AG10803 (cell line): ENCODE data around the gene SLC12A2.

Experiments used
- DNase-seq: peaks from one replicate; pipeline ENCODE4 v3.0.0; 2010; ENCODE audit warnings: low read depth
- H3K4me3 ChIP-seq: 2 replicates; pipeline ENCODE4 v1.5.1; 2011; ENCODE audit warnings: mild to moderate bottlenecking, low read length, control low read depth
- TF ChIP-seq, protein P1 (sequence below): conservative IDR thresholded peaks from 2 replicates; pipeline ENCODE4 v1.5.1; 2011; ENCODE audit warnings: mild to moderate bottlenecking, low read length, control low read depth, inconsistent platforms

The SLC12A2 gene

DNA sequence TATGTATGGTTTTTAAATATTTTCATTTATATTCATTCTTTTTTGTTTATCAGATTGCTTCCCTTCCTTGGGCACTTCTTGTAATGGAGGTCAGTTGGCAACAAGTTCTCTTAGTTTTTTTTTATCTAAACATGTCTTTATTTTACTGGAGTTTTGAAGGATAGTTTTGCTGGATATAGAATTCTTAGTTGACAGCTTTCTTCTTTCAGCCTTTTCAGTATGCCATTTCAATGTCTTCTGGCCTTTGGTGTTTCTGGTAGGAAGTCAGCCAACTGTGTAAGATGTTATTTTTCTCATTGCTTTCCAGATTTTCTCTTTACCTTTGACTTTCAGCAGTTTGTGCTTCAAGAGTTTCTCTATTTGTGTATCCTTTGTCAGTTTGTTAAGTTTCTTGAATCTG, 14.2 kb downstream of the SLC12A2 start:
- DNase-seq, result no peak
- TF ChIP-seq, protein P1, sequence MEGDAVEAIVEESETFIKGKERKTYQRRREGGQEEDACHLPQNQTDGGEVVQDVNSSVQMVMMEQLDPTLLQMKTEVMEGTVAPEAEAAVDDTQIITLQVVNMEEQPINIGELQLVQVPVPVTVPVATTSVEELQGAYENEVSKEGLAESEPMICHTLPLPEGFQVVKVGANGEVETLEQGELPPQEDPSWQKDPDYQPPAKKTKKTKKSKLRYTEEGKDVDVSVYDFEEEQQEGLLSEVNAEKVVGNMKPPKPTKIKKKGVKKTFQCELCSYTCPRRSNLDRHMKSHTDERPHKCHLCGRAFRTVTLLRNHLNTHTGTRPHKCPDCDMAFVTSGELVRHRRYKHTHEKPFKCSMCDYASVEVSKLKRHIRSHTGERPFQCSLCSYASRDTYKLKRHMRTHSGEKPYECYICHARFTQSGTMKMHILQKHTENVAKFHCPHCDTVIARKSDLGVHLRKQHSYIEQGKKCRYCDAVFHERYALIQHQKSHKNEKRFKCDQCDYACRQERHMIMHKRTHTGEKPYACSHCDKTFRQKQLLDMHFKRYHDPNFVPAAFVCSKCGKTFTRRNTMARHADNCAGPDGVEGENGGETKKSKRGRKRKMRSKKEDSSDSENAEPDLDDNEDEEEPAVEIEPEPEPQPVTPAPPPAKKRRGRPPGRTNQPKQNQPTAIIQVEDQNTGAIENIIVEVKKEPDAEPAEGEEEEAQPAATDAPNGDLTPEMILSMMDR, result no peak
- no peak overlapping the region for H3K4me3 ChIP-seq

DNA sequence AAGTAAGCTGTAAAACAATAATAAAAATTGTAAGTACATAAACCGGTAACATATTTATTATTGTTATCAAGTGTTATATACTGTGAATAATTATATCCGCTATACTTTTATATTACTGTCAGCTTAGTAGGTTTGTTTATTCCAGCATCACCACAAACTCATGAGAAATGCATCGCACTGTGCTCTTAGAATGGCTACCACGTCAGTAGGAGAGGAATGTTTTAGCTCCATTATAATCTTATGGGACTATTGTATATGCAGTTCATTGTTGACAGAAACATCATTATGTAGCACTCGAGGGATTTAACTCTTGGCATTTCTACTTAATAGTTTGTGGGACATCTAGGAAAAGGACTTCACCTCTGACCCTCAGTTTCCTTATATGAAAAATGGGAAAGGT, 16.4 kb downstream of the SLC12A2 start:
- TF ChIP-seq, protein P1, result no peak
- no peak for DNase-seq
- H3K4me3 ChIP-seq, result no peak overlapping the region

DNA sequence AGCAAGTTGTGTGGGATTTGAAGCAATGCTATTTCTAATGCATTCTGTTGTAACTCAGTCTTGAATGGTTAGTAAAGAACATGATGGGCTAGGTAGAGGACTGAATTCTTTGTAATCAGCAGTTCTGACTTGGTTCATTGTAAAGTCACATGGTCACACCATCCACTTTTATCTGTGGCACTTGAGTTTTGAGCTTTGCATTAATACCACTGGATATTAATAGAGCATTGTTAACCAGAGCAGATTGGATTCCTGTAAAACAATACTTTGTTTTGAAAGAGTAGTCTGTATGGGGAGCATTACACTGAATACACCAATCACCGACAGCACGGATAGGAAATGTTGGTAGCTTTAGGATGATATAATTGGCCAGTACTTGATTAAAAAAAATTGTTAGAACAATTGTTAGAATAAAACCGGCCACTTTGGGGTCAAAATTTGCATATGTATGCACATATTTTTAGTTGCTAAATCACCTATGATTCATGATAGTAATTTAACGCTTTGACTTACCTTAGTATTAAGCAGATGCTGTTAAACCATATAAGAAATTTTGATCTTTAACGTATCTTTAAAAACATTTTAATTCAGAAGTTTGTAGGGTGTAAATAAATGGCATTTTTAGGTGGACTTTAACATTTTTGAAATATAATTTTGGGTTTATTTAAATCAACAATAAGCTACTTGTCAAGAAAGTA, 17.4 kb downstream of the SLC12A2 start:
- TF ChIP-seq, protein P1, result no peak
- no peak for DNase-seq
- H3K4me3 ChIP-seq, result no peak overlapping the region

DNA sequence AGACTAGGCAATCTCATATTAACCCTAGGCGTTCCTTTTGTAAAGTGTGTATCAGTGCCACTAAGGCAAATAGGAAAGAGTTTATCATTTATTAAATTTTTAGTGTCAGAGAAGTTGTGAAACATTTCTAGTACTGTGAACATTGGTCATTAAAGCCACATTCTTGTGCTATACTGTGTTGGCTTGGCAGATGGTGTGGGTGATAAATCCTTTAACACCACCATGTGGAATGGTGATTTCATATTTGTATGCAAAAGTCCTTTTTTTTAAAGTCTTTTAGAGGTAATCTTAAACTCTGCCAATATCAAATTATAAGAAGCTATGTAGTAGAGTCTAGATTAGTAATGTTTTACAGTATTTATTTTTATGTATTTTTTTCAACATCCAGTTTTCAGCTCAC, 18.1 kb downstream of the SLC12A2 start:
- no peak overlapping the region for H3K4me3 ChIP-seq
- peak; percentile 90 for DNase-seq
- TF ChIP-seq, protein P1, result no peak

DNA sequence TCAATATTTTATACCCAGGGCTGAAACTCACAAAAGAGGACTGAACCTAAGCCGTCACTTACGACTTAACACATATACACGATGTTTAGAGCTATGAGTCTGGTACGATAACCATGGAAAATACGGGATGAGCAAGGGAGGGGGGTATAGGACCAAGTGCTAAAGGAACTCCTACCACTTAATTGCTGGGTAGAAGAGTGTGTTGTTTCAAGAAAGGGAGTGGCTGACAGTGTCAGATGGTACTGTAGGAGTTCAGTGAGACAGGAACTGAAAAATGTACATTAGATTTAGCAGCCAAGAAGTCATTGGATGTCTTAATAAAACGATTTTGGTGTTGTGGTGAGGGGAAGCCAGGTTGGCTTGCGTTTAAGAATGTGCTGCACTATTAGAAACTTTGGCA, 21.6 kb downstream of the SLC12A2 start:
- H3K4me3 ChIP-seq, result no peak overlapping the region
- DNase-seq, result no peak
- TF ChIP-seq, protein P1, result no peak

DNA sequence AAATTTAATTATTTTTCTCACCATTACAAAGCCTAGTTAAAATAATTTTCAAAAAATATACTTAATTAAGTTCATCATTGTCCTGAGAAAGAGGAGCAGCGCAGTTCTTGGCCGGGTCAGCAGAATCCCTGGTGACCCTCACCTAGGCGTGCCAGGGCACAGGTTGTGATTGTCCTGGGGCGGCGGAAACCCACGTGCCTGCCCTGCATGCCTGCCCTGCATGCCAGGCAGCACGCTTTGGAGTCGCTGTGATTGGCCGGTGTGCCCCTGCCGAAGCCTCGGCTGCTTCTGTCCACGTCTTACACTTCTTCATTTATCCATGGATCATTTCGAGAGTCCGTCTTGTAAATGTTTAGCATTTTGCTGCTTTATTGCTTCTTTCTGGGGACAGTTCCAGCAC, 25.6 kb downstream of the SLC12A2 start:
- no peak overlapping the region for H3K4me3 ChIP-seq
- TF ChIP-seq, protein P1, result no peak
- DNase-seq, result no peak

DNA sequence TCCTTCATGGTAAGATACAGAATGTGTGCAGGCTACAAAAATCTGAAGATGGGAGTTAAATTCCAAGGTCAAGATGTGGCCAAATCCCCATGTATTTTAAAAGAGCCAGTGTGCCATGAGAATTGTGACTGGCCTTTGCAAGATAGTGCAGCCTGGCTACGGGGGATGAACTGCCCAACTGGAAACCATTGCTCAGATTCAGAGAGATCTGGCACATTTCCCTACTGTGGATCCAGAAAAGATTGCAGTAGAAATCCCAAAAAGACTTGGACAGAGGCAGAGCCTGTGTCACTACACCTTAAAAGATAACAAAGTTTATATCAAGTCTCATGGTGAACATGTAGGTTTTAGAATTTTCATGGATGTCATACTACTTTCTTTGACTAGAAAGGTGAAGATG, 26.2 kb downstream of the SLC12A2 start:
- H3K4me3 ChIP-seq, result no peak overlapping the region
- TF ChIP-seq, protein P1, result no peak
- no peak for DNase-seq
